GM12878 (cell line): Measurements from ENCODE around the gene FN3K. TPM values are rescaled to one million over a fixed set of nuclear protein-coding genes. Genes with fewer than 3 reads are reported as not detected.

Experiments used
- ATAC-seq: fragments of 200-7000 bp; cut with Tn5 transposase; 3 replicates; pipeline ENCODE4 v1.9.1; 2020; ENCODE audit warnings: mild to moderate bottlenecking, moderate library complexity
- BruUV-seq: library from RNA; stranded (reverse); fragments of 400-500 nt; replicated peaks from 2 replicates; lab custom pipeline; 2021; lab: Mats Ljungman, UMichigan
- CTCF ChIA-PET: fragments of 300-600 bp; sonication (Branson Sonifier 250); formaldehyde crosslinking; extraction: SDS; loops from one replicate; lab custom pipeline; 2021; ENCODE audit warnings: inconsistent platforms; lab: Yijun Ruan, JAX
- POLR2A ChIA-PET: fragments of 350-600 bp; formaldehyde crosslinking; extraction: SDS; loops from one replicate; lab custom pipeline; 2021; ENCODE audit warnings: inconsistent platforms; lab: Charles Lee
- RAD21 ChIA-PET: fragments of 300-600 bp; sonication (Branson Sonifier 250); formaldehyde crosslinking; loops from one replicate; lab custom pipeline; 2023; ENCODE audit warnings: antibody characterized with exemption; ENCODE audit not compliant: unreplicated experiment; lab: Charles Lee
- SMC1A ChIA-PET: fragments of 300-600 bp; sonication (Branson Sonifier 250); formaldehyde crosslinking; loops from one replicate; lab custom pipeline; 2023; ENCODE audit not compliant: unreplicated experiment, uncharacterized antibody; lab: Charles Lee
- DNase-seq: peaks from one replicate; pipeline ENCODE4 v3.0.0-alpha.2; 2011; ENCODE audit warnings: low read depth, low spot score
- FAIRE-seq: peaks from 3 replicates; lab custom pipeline; 2011; peaks lifted over from hg19 to GRCh38; lab: Jason Lieb, UNC
- H2AFZ ChIP-seq: 2 replicates; pipeline ENCODE4 v1.6.0; 2011; ENCODE audit warnings: low read depth, low read length, control low read depth; ENCODE audit not compliant: control insufficient read depth
- H3K27ac ChIP-seq: 2 replicates; pipeline ENCODE4 v1.5.1; 2011; ENCODE audit warnings: control low read depth; ENCODE audit not compliant: control insufficient read depth, insufficient read depth
- H3K27me3 ChIP-seq, 2 experiments: replicated peaks in 1 of 2; 2 replicates each; pipeline versions ENCODE4 v1.6.0 to v1.6.1; 2011; ENCODE audit warnings: low read length in 1 of 2; ENCODE audit not compliant: control insufficient read depth in 2 of 2, insufficient read depth in 2 of 2
- H3K36me3 ChIP-seq, 2 experiments: 2 replicates each; pipeline ENCODE4 v1.5.1; 2011; ENCODE audit warnings: low read length in 1 of 2; ENCODE audit not compliant: control insufficient read depth in 2 of 2, insufficient read depth in 2 of 2
- H3K4me1 ChIP-seq: 2 replicates; pipeline ENCODE4 v1.6.1; 2011; ENCODE audit warnings: mild to moderate bottlenecking, low read length, moderate library complexity, mixed read lengths; ENCODE audit not compliant: control insufficient read depth, insufficient read depth
- H3K4me2 ChIP-seq: 2 replicates; pipeline ENCODE4 v1.6.0; 2011; ENCODE audit warnings: control low read depth; ENCODE audit not compliant: control insufficient read depth, insufficient read depth
- H3K4me3 ChIP-seq: fragments of 200-600 bp; sonication (generic); 2 replicates; pipeline ENCODE4 v1.5.1; 2016
- H3K79me2 ChIP-seq: 2 replicates; pipeline ENCODE4 v1.6.0; 2011; ENCODE audit warnings: low read length; ENCODE audit not compliant: control insufficient read depth, insufficient read depth
- H3K9ac ChIP-seq: 2 replicates; pipeline ENCODE4 v1.8.0; 2011; ENCODE audit warnings: low read length, control low read depth, mixed read lengths; ENCODE audit not compliant: control insufficient read depth, insufficient read depth
- H3K9me3 ChIP-seq: replicated peaks from 3 replicates; pipeline ENCODE4 v1.5.1; 2011; ENCODE audit warnings: mild to moderate bottlenecking, low read length; ENCODE audit not compliant: control insufficient read depth, insufficient read depth
- H4K20me1 ChIP-seq: 2 replicates; pipeline ENCODE4 v1.6.0; 2011; ENCODE audit not compliant: control insufficient read depth, insufficient read depth
- BACH1 ChIP-seq: fragments of 450-650 bp; IDR thresholded peaks from 2 replicates; pipeline ENCODE4 v1.6.1; 2017; ENCODE audit warnings: mild to moderate bottlenecking, borderline replicate concordance
- BHLHE40 ChIP-seq, 2 experiments: fragments of 450-650 bp in 1 of 2; IDR thresholded peaks; 2 replicates each; pipeline ENCODE4 v1.6.1; 2011 to 2017; ENCODE audit warnings: low read depth in 2 of 2, borderline replicate concordance in 1 of 2, improper control_type of control experiment in 1 of 2, low read length in 1 of 2, mild to moderate bottlenecking in 1 of 2
- CEBPB ChIP-seq, 2 experiments: fragments of 150-350 bp in 1 of 2; IDR thresholded peaks; 2 replicates each; pipeline ENCODE4 v1.6.1; 2012 to 2014; ENCODE audit warnings: low read depth in 2 of 2, low read length in 2 of 2, borderline replicate concordance in 1 of 2, inconsistent platforms in 1 of 2
- GATAD2B ChIP-seq: fragments of 450-650 bp; conservative IDR thresholded peaks from 2 replicates; pipeline ENCODE4 v1.6.1; 2017; ENCODE audit warnings: low read depth, mild to moderate bottlenecking, moderate library complexity
- PAX5 ChIP-seq: IDR thresholded peaks from 2 replicates; pipeline ENCODE4 v1.6.1; 2011; ENCODE audit warnings: low read depth, low read length, borderline replicate concordance
- RELA ChIP-seq: fragments of 450-650 bp; IDR thresholded peaks from 2 replicates; pipeline ENCODE4 v1.8.0; 2014; ENCODE audit warnings: borderline replicate concordance; ENCODE audit not compliant: partially characterized antibody
- YY1 ChIP-seq: IDR thresholded peaks from 2 replicates; pipeline ENCODE4 v1.6.1; 2011; ENCODE audit warnings: low read depth, mild to moderate bottlenecking, low read length
- WGBS: methylation state at CpG from one replicate; pipeline ENCODE4 v1.1.6; 2016; ENCODE audit warnings: low lambda C conversion rate; ENCODE audit not compliant: insufficient replicate concordance, insufficient coverage; ENCODE audit errors: missing lambda C conversion rate; 5-methylcytosine and 5-hydroxymethylcytosine counted together
- in situ Hi-C: fragments of 300-500 bp; cut with MboI; formaldehyde crosslinking; loops from 9 replicates; pipeline ENCODE4 v1.14.3; 2018; ENCODE audit warnings: mixed read lengths
- intact Hi-C: fragments of 100-400 bp; cut with micrococcal nuclease; formaldehyde crosslinking; loops from one replicate; pipeline ENCODE4 v1.14.2; 2022; ENCODE audit not compliant: unreplicated experiment
- polyA plus RNA-seq, 11 experiments: library from polyadenylated mRNA; depleted of rRNA in 4 of 11; unstranded in 6 of 11; stranded (reverse) in 5 of 11; fragments of >200 nt; fragmentation: Nextera tagmentation in 4 of 11; fragmentation: Illumina TruSeq in 1 of 11; extraction: Ambion mirVana in 4 of 11; extraction: Trizol in 1 of 11; gene quantifications; 1 replicate in 1 of 11; 2 replicates in 10 of 11; pipeline versions ENCODE4 v1.2.1 to v1.2.3, GENCODE V29; 2011 to 2016; ENCODE audit warnings: inconsistent platforms in 2 of 11, missing spikeins in 2 of 11, low read depth in 1 of 11
- total RNA-seq, 4 experiments: library from RNA; depleted of rRNA in 3 of 4; stranded (reverse); fragments of >200 nt in 3 of 4; fragmentation: Illumina TruSeq in 1 of 4; extraction: Trizol in 1 of 4; gene quantifications; 2 replicates each; pipeline versions ENCODE4 v1.2.1 to v1.2.3, GENCODE V29; 2013 to 2021
- TF ChIP-seq, protein P1 (sequence below): IDR thresholded peaks from 2 replicates; pipeline ENCODE4 v1.6.1; 2011; ENCODE audit warnings: mild to moderate bottlenecking, low read depth, low read length, moderate library complexity; ENCODE audit not compliant: insufficient replicate concordance

The FN3K gene
- total and polyA plus RNA-seq, 10 of the 15 experiments (the other 5 are each of a cell fraction or from before 2014, with no cell fraction given): 0.08 to 0.51 (median 0.17) TPM; not detected in 7

- TF ChIP-seq, protein P1, sequence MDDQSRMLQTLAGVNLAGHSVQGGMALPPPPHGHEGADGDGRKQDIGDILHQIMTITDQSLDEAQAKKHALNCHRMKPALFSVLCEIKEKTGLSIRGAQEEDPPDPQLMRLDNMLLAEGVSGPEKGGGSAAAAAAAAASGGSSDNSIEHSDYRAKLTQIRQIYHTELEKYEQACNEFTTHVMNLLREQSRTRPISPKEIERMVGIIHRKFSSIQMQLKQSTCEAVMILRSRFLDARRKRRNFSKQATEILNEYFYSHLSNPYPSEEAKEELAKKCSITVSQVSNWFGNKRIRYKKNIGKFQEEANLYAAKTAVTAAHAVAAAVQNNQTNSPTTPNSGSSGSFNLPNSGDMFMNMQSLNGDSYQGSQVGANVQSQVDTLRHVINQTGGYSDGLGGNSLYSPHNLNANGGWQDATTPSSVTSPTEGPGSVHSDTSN: peak; percentile 95
- TF ChIP-seq CEBPB (IDR thresholded peaks at IDR 0.05; ENCODE audit: borderline replicate concordance in 1 of 2, low read depth in 2 of 2, low read length in 2 of 2): no peak
- TF ChIP-seq RELA: no peak
Observed at GRCh38 chr17:82698065-82698973, 37.1 kb upstream of the FN3K start, which contains the start of gene RAB40B (continued).

DNA sequence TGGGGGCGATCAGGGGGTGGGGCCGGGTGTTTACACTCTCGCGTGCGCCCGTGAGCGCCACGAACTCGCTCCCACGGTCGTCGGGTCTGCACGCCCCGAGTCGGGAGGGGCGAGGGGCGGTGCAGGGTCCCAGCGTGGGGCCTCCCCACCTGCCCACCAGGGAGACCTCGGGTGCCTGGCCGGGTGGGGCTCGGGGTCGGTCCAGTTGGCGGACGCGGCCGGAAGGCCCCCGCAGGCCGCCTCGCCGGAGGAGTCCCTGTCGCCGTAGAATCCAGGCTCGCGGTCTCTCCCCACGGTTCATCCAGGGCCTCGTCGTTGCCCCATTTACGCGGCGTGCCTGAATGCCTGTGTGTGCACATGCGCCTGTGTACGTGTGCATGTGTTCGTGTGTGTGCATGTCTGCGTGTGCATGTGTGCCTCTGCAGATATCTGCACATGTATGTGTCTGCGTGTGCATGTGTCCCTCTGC lies 36.4 kb upstream of the FN3K start:
- peak overlapping the region; percentile 80 for H2AFZ ChIP-seq
- in situ Hi-C loops: no loop called here
- peaks cover 11% of the 10 kb centered on the region; the same call in 2 of the 3 replicates for H3K9me3 ChIP-seq
- peak; percentile 64 to 87; a peak in 3 of 4 replicates for TF ChIP-seq BHLHE40 (IDR thresholded peaks at IDR 0.05; ENCODE audit: borderline replicate concordance in 1 of 2, low read depth in 2 of 2, low read length in 1 of 2)
- TF ChIP-seq YY1: 0 out of 2 replicates have a peak, but pooled peaks have one; percentile 10
- TF ChIP-seq BACH1: peak; percentile 46; the same call in 1 of the 2 replicates
- TF ChIP-seq PAX5: no peak
- peak; percentile 57; the same call in 1 of the 2 replicates for TF ChIP-seq GATAD2B
- intact Hi-C loops: no loop called here
- peak overlapping the region; percentile 61; the same call in 1 of the 2 replicates for H3K4me3 ChIP-seq
- ChIA-PET CTCF (no interaction called here), RAD21 (interaction anchor here (0.7 kb wide), 1 partner anchor 14 kb away, joined by 3 read pairs; no protein-coding TSS in a partner anchor), POLR2A (no interaction called here), SMC1A (no interaction called here)
- 20% methylated on average over 38 of the region's 45 CpGs for WGBS
- no peak for DNase-seq
- peak overlapping the region; percentile 94 for H3K4me2 ChIP-seq
- no peak for FAIRE-seq
- BruUV-seq: no TSS peak
- no peaks in the 10 kb centered on the region for H3K79me2 ChIP-seq
- H3K36me3 ChIP-seq: no peaks in the 10 kb centered on the region
- no peaks in the 10 kb centered on the region for H4K20me1 ChIP-seq
- no peak overlapping the region for H3K9ac ChIP-seq
- H3K27me3 ChIP-seq: no peaks in the 10 kb centered on the region; a peak in 1 of 4 replicates
- ATAC-seq: peak; percentile 23; the same call in 1 of the 3 replicates
- peaks cover 4% of the 10 kb centered on the region for H3K4me1 ChIP-seq
- H3K27ac ChIP-seq: no peak overlapping the region
